ENCODE measurements around the gene FHOD3. TPM values are rescaled to one million over a fixed set of nuclear protein-coding genes. Genes with fewer than 3 reads are reported as not detected.

The FHOD3 gene
- total RNA-seq, 1 donor from 2014 or later: 2.5 TPM

- H3K9me3 ChIP-seq: no peaks in the 10 kb centered on the region
- no peak for ATAC-seq
- H3K27ac ChIP-seq: no peak overlapping the region
- H3K36me3 ChIP-seq: peaks cover 22% of the 10 kb centered on the region
- peaks cover 18% of the 10 kb centered on the region for H3K4me1 ChIP-seq
- DNase-seq: no peak
- intact Hi-C loops (cut with DNase I): no loop called here
- H3K27me3 ChIP-seq (ENCODE audit: low read depth): no peaks in the 10 kb centered on the region
- no peak overlapping the region for H3K4me3 ChIP-seq
- no peak for TF ChIP-seq CTCF (IDR thresholded peaks at IDR 0.05)
Measured at GRCh38 chr18:36783792-36784191, 486.3 kb downstream of the FHOD3 start.

- intact Hi-C loops (cut with DNase I): no loop called here
- Histone ChIP-seq H3K4me3 (no peak overlapping the region), H3K36me3 (peaks cover 31% of the 10 kb centered on the region), H3K27ac (peak overlapping the region; percentile 46), H3K27me3 (ENCODE audit: low read depth) (no peaks in the 10 kb centered on the region), H3K4me1 (peaks cover 18% of the 10 kb centered on the region), H3K9me3 (no peaks in the 10 kb centered on the region)
- no peak for TF ChIP-seq CTCF (IDR thresholded peaks at IDR 0.05)
- ATAC-seq: peak; percentile 86 to 94
- DNase-seq: peak; percentile 63
Measured at GRCh38 chr18:36786686-36787085, 489.2 kb downstream of the FHOD3 start.

GRCh38 chr18:36792634-36793283 lies 495.2 kb downstream of the FHOD3 start:
- peaks cover 80% of the 10 kb centered on the region for H3K36me3 ChIP-seq

GRCh38 chr18:36798738-36799473 lies 501.4 kb downstream of the FHOD3 start:
- no peak for TF ChIP-seq CTCF (IDR thresholded peaks at IDR 0.05)
- intact Hi-C loops (cut with DNase I): no loop called here
- no peaks in the 10 kb centered on the region for H3K4me1 ChIP-seq
- no peak for ATAC-seq
- peaks cover 96% of the 10 kb centered on the region for H3K36me3 ChIP-seq
- DNase-seq: no peak
- H3K4me3 ChIP-seq: no peak overlapping the region
- H3K27ac ChIP-seq: no peak overlapping the region
- no peaks in the 10 kb centered on the region for H3K9me3 ChIP-seq
- no peaks in the 10 kb centered on the region for H3K27me3 ChIP-seq (ENCODE audit: low read depth)

More at GRCh38 chr18:36792634-36793283, 495.2 kb downstream of the FHOD3 start:
- TF ChIP-seq CTCF (IDR thresholded peaks at IDR 0.05): no peak
- Histone ChIP-seq H3K27ac (no peak overlapping the region), H3K9me3 (no peaks in the 10 kb centered on the region), H3K4me1 (no peaks in the 10 kb centered on the region), H3K4me3 (no peak overlapping the region), H3K27me3 (ENCODE audit: low read depth) (no peaks in the 10 kb centered on the region)
- intact Hi-C loops (cut with DNase I): no loop called here
- DNase-seq (no peak), ATAC-seq (no peak)

GRCh38 chr18:36805105-36805504 lies 507.6 kb downstream of the FHOD3 start:
- H3K4me1 ChIP-seq: peaks cover 3% of the 10 kb centered on the region
- ATAC-seq: no peak
- H3K4me3 ChIP-seq: no peak overlapping the region
- H3K9me3 ChIP-seq: no peaks in the 10 kb centered on the region
- intact Hi-C loops (cut with DNase I): no loop called here
- no peak for DNase-seq
- H3K27ac ChIP-seq: no peak overlapping the region
- no peaks in the 10 kb centered on the region for H3K27me3 ChIP-seq (ENCODE audit: low read depth)
- peaks cover 76% of the 10 kb centered on the region for H3K36me3 ChIP-seq
- TF ChIP-seq CTCF (IDR thresholded peaks at IDR 0.05): no peak

Data from lower lobe of right lung (tissue), 2 donors.